ENCODE data around the gene C12orf75. TPM values are rescaled to one million over a fixed set of nuclear protein-coding genes. Genes with fewer than 3 reads are reported as not detected.
"Not testable (repeated sequence)": the region's sequence is repeated elsewhere in the genome, so short reads cannot be mapped to it uniquely, and the experiment has no call there.

Gene C12orf75
- total RNA-seq, 2 donors from 2014 or later = 68.6 to 73.0 TPM

DNA sequence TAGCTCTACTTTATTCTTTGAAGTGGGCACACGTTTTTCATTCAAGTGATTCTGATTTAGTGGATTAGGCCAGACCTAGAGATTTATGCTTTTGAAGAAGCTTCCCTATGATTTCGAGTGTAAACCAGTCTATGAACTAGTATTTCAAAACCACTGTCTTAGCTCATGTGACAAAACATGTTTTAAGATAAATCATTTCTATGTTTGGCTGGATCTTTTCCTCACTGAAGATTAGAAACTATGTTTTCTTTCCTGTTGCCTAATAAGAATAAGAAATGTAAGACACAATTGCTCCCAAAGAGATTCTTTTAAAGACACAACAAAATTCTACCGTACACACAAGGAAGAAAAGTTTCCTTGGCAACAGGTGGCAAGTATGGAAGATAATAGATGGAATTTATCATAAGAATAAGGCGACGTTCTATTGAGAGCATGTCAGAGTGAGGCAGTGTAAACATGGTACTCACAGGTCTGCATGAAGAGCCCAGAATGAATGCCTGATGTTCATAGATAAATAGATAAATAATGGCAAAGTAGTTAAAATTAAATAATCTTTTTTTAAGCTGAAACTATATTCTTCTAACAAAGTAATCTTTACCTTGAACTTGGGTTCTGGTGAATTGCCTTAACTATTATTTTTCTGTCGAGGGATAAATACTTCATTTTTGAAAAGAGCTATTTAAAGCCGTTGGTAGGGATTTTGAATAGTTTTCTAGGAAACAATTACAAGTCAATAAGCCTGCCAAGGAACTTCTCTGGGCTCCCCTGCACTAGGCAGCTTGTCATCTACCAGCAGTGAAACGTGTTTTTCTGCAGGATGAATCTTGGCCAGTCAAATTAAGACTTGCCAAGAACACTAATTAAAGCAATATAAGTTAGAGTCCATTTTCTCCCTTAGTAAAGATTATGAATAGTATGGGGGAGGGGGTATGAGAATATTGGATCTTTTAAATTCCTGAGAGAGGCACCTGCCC is 34.1 kb upstream of the C12orf75 start:
- H3K4me1 Mint-ChIP-seq (ENCODE audit: low read depth) = no peaks in the 10 kb centered on the region
- ATAC-seq (replicated peaks in 1 of 2) (no peak), DNase-seq (no peak)
- H3K27ac Mint-ChIP-seq = no peak overlapping the region
- no peak overlapping the region for H3K4me3 Mint-ChIP-seq
- H3K27me3 Mint-ChIP-seq (ENCODE audit: low read depth) = peaks cover 6% of the 10 kb centered on the region
- peaks cover 6 to 9% of the 10 kb centered on the region in 2 donors for H3K36me3 Mint-ChIP-seq (ENCODE audit: insufficient read depth in 2 of 2)
- H3K9me3 Mint-ChIP-seq = peaks cover 3 to 9% of the 10 kb centered on the region in 2 donors

DNA sequence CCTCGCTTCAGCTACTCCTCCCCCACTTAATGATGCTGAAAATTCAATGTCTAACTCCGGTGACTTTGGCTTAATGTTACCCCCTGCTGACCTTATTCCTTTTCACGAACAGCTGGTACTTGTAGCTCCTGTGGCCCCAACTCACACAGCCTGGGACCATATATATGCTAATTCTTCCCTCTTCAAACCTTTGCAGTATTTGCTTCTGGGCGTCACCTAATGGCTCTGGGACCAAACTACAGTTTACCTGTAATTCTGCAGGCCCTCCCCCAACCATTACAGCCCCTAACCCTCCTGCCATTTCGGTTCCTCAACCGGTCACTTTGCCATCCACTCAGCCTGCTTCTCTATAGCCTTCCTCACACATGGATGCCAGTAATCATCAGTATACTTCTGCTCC is 29.6 kb upstream of the C12orf75 start:
- H3K27ac Mint-ChIP-seq = no peak overlapping the region
- DNase-seq = no peak
- H3K27me3 Mint-ChIP-seq (ENCODE audit: low read depth) = no peaks in the 10 kb centered on the region
- peaks cover 6 to 9% of the 10 kb centered on the region in 2 donors for H3K36me3 Mint-ChIP-seq (ENCODE audit: insufficient read depth in 2 of 2)
- ATAC-seq (replicated peaks in 1 of 2) = no peak
- H3K9me3 Mint-ChIP-seq = peaks cover 3 to 9% of the 10 kb centered on the region in 2 donors
- no peak overlapping the region for H3K4me3 Mint-ChIP-seq
- no peaks in the 10 kb centered on the region for H3K4me1 Mint-ChIP-seq (ENCODE audit: low read depth)

DNA sequence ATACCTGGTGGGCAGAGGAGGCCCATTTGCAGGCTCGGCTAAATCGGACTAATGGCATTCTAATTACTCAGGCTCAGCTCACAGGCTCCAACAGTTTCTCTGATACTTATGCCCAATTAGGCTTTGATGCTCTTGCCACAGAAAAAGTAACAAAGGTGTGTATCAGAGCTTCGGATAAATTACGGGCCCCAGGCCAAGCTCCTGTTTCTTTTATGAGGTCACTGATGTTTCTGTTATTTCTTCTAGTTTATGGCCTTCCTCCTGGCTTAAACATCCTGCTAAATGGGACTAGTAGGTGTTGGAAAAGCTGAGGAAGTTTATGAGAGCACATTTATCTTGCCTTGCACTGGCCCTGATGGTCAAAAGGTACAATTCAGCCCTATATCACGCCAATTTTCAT is 28.8 kb upstream of the C12orf75 start:
- Mint-ChIP-seq H3K27ac (no peak overlapping the region), H3K27me3 (ENCODE audit: low read depth) (no peaks in the 10 kb centered on the region), H3K4me3 (no peak overlapping the region), H3K9me3 (peaks cover 3 to 9% of the 10 kb centered on the region in 2 donors), H3K4me1 (ENCODE audit: low read depth) (no peaks in the 10 kb centered on the region), H3K36me3 (ENCODE audit: insufficient read depth in 2 of 2) (peaks cover 6 to 9% of the 10 kb centered on the region in 2 donors)
- ATAC-seq (replicated peaks in 1 of 2) (no peak), DNase-seq (no peak)

DNA sequence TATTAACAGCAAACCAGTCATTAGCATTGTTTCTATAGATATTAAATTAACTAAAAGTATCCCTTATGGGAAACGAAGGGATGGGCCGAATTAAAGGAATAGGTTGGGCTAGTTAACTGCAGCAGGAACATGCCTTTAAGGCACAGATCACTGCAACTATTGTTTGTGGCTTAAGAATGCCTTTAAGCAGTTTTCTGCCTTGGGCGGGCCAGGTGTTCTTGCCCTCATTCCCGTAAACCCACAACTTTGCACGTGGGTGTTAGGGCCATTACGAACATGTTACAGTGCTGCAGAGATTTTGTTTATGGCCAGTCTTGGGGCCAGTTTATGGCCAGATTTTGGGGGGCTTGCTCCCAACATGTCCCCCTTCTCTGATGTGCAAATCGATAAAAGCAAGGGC is 27.5 kb upstream of the C12orf75 start:
- not testable (repeated sequence) for H3K4me1 Mint-ChIP-seq (ENCODE audit: low read depth); DNase-seq; ATAC-seq (replicated peaks in 1 of 2); H3K27me3 Mint-ChIP-seq (ENCODE audit: low read depth); H3K36me3 Mint-ChIP-seq (ENCODE audit: insufficient read depth in 2 of 2); H3K4me3 Mint-ChIP-seq; H3K9me3 Mint-ChIP-seq; H3K27ac Mint-ChIP-seq

DNA sequence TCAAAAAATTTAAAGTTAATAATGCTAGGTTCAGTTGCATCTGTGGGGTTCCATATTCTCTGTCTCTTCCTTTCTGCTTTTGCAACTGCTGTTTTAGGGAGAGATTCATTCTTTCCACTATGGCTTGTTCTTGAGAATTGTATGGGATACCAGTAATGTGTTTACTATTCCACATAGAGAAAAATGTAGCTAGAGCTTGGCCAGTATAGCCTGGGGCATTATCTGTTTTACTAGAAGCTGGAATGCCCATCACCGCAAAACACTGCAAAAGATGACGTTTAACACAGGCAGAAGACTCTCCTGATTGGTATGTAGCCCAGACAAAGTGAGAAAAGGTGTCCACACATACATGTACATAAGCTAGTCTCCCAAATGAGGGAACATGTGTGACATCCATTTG is 25.9 kb upstream of the C12orf75 start:
- not testable (repeated sequence) for DNase-seq; H3K9me3 Mint-ChIP-seq; H3K36me3 Mint-ChIP-seq (ENCODE audit: insufficient read depth in 2 of 2); H3K4me3 Mint-ChIP-seq; H3K27me3 Mint-ChIP-seq (ENCODE audit: low read depth); H3K27ac Mint-ChIP-seq; H3K4me1 Mint-ChIP-seq (ENCODE audit: low read depth); ATAC-seq (replicated peaks in 1 of 2)

DNA sequence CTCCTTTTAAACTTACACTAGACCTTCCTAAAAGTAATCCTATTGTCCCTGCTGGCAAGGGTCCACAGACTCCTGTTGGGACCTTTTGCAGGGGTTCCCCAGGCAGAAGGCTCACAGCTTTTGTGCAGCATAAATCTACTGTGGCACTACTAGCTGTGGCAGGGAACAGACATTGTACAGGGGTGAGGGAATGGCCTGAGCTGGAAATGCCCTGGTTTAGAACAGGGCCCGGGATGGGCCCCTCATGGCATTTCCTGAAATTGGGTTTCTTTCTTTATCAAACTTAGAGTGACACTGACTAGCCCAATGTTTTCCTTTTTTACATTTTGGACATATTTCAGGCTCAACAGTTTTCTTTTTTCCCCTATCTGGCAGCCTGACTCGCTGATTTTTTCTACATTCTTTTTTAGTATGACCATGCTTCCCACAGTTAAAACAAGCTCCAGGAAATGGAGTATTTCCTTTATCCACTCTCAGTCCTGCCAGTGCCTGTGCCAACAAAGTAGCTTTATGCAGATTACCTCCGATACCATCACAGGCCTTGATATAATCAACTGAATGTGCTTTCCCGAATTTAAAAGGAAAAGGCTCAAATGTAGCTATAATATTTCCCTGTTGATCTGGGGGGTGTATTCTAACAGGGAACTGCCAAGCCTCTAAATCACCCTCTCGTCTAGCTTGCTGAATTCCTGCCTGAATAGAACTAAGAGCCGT is 22.7 kb upstream of the C12orf75 start:
- H3K27me3 Mint-ChIP-seq (ENCODE audit: low read depth); H3K27ac Mint-ChIP-seq; H3K36me3 Mint-ChIP-seq (ENCODE audit: insufficient read depth in 2 of 2); ATAC-seq (replicated peaks in 1 of 2); H3K4me3 Mint-ChIP-seq; H3K4me1 Mint-ChIP-seq (ENCODE audit: low read depth); DNase-seq; H3K9me3 Mint-ChIP-seq: not testable (repeated sequence)

DNA sequence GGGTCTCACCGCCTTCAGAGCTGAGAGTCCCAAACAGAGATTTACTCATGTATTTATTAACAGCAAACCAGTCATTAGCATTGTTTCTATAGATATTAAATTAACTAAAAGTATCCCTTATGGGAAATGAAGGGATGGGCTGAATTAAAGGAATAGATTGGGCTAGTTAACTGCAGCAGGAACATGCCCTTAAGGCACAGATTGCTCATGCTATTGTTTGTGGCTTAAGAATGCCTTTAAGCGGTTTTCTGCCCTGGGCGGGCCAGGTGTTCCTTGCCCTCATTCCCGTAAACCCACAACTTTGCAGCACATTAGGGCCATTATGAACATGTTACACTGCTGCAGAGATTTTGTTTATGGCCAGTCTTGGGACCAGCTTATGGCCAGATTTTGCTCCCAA is 21.7 kb upstream of the C12orf75 start:
- H3K27me3 Mint-ChIP-seq (ENCODE audit: low read depth); H3K9me3 Mint-ChIP-seq; ATAC-seq (replicated peaks in 1 of 2); H3K4me3 Mint-ChIP-seq; H3K27ac Mint-ChIP-seq; H3K36me3 Mint-ChIP-seq (ENCODE audit: insufficient read depth in 2 of 2); H3K4me1 Mint-ChIP-seq (ENCODE audit: low read depth); DNase-seq: not testable (repeated sequence)

DNA sequence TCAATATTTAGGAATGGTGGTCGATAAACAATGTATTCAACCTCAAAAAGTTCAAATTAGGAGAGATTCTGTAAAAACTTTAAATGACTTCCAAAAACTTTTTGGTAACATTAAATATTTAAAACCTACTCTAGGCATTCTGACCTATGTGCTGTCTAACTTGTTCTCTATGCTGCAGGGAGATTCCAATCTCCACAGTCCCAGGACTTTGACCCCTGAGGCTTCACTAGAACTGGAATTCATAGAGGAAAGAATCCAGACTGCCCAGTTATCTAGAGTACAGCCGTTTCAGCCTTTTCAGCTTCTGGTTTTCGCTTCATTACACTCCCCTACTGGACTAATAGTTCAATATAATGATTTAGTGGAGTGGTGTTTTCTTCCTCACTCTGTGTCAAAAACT is 21.1 kb upstream of the C12orf75 start:
- ATAC-seq (replicated peaks in 1 of 2); DNase-seq; H3K4me3 Mint-ChIP-seq; H3K27me3 Mint-ChIP-seq (ENCODE audit: low read depth); H3K4me1 Mint-ChIP-seq (ENCODE audit: low read depth); H3K27ac Mint-ChIP-seq; H3K9me3 Mint-ChIP-seq: not testable (repeated sequence)
- peaks cover 3 to 11% of the 10 kb centered on the region in 2 donors for H3K36me3 Mint-ChIP-seq (ENCODE audit: insufficient read depth in 2 of 2)

DNA sequence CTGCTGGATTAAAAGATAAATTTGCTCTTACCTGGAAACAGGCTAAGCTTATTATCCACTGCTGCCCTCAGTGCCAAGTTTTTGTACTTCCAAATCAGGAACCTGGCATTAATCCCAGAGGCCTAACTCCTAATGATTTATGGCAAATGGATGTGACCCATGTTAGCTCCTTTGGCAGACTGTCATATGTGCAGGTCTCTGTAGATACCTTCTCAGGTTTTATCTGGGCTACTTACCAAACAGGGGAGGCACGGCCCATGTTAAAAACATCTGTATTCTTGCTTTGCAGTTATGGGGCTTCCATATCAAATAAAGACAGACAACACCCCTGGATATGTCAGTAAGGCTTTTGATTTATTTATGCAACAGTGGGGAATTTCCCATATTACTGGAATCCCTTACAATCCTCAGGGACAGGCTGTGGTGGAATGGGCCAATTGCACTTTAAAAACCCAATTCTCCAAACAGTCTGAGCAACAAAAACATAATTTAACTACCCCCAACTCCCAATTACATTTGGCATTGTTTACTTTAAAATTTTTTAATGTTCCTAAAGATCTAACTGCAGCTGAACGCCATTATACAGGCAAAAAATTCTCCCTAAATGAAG is 19.9 kb upstream of the C12orf75 start:
- H3K9me3 Mint-ChIP-seq; H3K4me1 Mint-ChIP-seq (ENCODE audit: low read depth); H3K4me3 Mint-ChIP-seq; ATAC-seq (replicated peaks in 1 of 2); H3K27me3 Mint-ChIP-seq (ENCODE audit: low read depth); H3K27ac Mint-ChIP-seq; DNase-seq: not testable (repeated sequence)
- H3K36me3 Mint-ChIP-seq (ENCODE audit: insufficient read depth in 2 of 2) = peaks cover 3 to 12% of the 10 kb centered on the region in 2 donors

DNA sequence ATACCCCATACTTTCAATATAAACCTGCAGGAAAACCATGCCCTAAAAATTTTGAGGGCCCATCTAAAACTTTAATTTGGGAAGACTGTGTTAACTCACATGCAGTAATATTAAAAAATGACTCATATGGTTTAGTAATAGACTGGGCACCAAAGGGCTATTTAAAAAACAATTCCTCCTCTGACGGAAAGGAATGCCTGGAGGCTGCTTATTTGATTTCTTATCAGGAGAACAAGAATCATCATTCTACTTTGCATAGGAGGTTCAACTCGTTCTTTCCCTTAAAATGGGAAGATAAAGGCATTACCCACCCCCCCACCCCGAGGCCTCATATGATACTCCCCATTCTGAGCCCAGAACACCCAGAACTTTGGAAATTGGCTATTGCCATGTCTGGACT is 18.6 kb upstream of the C12orf75 start:
- not testable (repeated sequence) for DNase-seq; H3K9me3 Mint-ChIP-seq; H3K4me3 Mint-ChIP-seq; ATAC-seq (replicated peaks in 1 of 2); H3K27me3 Mint-ChIP-seq (ENCODE audit: low read depth); H3K4me1 Mint-ChIP-seq (ENCODE audit: low read depth); H3K27ac Mint-ChIP-seq
- H3K36me3 Mint-ChIP-seq (ENCODE audit: insufficient read depth in 2 of 2) = peaks cover 3 to 12% of the 10 kb centered on the region in 2 donors

DNA sequence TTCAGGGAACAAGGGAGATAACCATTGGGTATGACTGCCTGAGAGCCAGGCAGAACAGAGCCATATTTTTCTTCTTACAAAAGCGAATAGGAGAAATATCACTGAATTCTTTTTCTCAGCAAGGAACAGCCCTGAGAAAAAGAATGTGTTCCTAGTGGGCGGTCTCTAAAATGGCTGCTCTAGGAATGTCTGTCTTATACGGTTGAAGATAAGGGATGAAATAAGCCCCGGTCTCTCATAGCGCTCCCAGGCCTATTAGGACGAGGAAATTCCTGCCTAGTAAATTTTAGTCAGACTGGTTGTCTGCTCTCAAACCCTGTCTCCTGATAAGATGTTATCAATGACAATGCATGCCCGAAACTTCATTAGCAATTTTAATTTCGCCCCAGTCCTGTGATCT is 16.7 kb upstream of the C12orf75 start:
- H3K9me3 Mint-ChIP-seq; H3K27ac Mint-ChIP-seq; ATAC-seq (replicated peaks in 1 of 2); H3K4me1 Mint-ChIP-seq (ENCODE audit: low read depth); H3K4me3 Mint-ChIP-seq; H3K36me3 Mint-ChIP-seq (ENCODE audit: insufficient read depth in 2 of 2); DNase-seq: not testable (repeated sequence)
- H3K27me3 Mint-ChIP-seq (ENCODE audit: low read depth) = peaks cover 11% of the 10 kb centered on the region

DNA sequence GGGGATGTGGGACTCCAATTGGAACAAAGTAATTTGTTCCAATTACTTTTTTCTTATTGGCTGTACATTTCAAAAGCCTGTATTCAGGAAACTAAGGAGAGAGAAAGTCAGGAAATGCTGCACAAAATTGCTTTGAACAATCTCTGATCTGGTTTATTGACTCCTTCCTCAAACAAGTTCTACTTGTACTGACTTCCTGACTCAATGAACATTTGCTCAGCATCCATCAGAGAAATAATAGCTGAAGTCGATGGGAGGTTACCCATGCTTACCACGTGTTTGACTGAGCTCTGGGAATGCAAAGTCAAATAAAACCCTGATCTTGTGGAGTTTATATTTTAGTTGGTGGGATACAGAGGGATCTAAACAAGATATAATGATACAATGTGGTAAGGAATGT is 15.4 kb upstream of the C12orf75 start:
- H3K36me3 Mint-ChIP-seq (ENCODE audit: insufficient read depth in 2 of 2) = peaks cover 3 to 9% of the 10 kb centered on the region in 2 donors
- no peak overlapping the region for H3K4me3 Mint-ChIP-seq

DNA sequence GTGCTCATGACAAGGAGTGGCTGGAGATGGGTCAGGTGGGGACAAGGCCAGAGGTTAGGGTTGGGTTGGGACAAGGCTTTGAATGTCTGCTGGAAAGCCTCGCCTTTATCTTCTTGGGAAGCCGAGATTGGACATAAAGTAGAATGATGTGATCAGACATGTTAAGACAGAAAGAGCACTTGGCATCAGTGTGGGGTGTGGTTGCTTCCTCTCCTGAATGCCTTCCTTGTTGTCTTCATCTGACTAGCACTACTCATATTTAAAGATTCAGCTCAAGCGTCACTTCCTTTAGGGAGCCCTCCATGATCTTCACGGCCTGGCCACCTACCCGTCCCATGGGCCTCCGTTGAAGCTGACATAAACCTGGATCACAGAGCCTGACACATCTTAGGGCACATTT is 14.8 kb upstream of the C12orf75 start:
- peaks cover 16% of the 10 kb centered on the region for H3K4me1 Mint-ChIP-seq (ENCODE audit: low read depth)
- H3K36me3 Mint-ChIP-seq (ENCODE audit: insufficient read depth in 2 of 2) = peaks cover 3 to 9% of the 10 kb centered on the region in 2 donors
- peaks cover 11% of the 10 kb centered on the region for H3K27me3 Mint-ChIP-seq (ENCODE audit: low read depth)
- peaks cover 2 to 5% of the 10 kb centered on the region in 2 donors for H3K9me3 Mint-ChIP-seq
- ATAC-seq (replicated peaks in 1 of 2) = no peak
- H3K27ac Mint-ChIP-seq = no peak overlapping the region
- DNase-seq = no peak
- H3K4me3 Mint-ChIP-seq = no peak overlapping the region

More for the DNA sequence above, 15.4 kb upstream of the C12orf75 start:
- DNase-seq (no peak), ATAC-seq (replicated peaks in 1 of 2) (no peak)
- Mint-ChIP-seq H3K9me3 (peaks cover 2 to 5% of the 10 kb centered on the region in 2 donors), H3K27ac (no peak overlapping the region), H3K4me1 (ENCODE audit: low read depth) (peaks cover 16% of the 10 kb centered on the region), H3K27me3 (ENCODE audit: low read depth) (peaks cover 11% of the 10 kb centered on the region)

Measured in activated T-cell treated with anti-CD3 and anti-CD28 coated beads, Interleukin-2, amount 50 U/mL, for 72 hours (primary cell).